Activated naive CD8-positive, alpha-beta T cell treated with anti-CD3 and anti-CD28 coated beads, Interleukin-2, amount 50 U/mL, for 16 hours (primary cell): Measurements from ENCODE around the gene LIMS2.

Experiments used
- DNase-seq: peaks from one replicate; pipeline ENCODE4 v3.0.0-alpha.2; 2020; ENCODE audit warnings: low read depth, low spot score

LIMS2 gene

GRCh38 chr2:127701193-127701650, 25.9 kb upstream of the LIMS2 start, which contains the start of gene SFT2D3:
SFT2D3 (plus strand) TSS chr2:127701497; CDS start chr2:127701529, 32 bp downstream.
- DNase-seq = peak; percentile 78

GRCh38 chr2:127700527-127701192, 25.3 kb upstream of the LIMS2 start:
- no peak for DNase-seq

DNA sequence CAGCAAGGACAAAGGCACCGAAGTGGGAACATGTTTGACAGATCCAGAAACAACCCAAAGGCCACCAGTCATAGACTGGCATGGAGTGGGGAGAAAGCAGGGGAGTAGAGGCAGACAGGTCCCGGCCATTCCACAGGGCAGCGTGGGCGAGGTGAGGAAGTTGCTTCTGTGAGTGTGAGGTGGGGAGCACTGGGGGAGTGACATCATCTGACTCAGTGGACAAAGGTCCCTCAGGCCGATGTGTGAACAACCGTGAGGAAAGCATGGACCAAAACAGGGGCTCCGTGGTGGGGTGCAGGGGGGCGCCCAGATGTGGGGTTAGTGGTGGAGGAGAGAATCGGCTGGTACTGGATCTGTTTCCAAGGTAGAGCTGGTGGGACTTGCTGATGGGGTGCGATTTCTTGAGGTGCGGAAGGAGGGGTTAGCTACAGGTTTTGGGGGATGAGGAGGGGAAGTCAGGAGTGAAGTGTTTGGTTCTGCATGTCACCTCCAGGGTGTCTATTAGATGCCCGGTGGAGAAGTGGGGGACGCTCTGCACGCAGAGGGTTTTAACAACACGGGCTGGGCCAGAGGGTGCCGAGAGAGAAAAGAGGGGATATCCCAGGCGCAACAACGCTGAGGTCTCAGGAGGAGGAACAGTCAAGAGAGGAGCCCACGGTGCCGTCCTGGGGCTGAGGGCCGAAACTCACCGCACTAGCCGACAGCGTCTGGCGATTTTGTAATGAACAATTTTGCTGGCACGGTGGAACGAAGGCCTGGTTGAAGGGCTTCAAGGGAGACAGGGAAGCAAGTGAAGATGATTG, 23.4 kb upstream of the LIMS2 start:
- no peak for DNase-seq

GRCh38 chr2:127697482-127698180, 22.3 kb upstream of the LIMS2 start:
- no peak for DNase-seq

DNA sequence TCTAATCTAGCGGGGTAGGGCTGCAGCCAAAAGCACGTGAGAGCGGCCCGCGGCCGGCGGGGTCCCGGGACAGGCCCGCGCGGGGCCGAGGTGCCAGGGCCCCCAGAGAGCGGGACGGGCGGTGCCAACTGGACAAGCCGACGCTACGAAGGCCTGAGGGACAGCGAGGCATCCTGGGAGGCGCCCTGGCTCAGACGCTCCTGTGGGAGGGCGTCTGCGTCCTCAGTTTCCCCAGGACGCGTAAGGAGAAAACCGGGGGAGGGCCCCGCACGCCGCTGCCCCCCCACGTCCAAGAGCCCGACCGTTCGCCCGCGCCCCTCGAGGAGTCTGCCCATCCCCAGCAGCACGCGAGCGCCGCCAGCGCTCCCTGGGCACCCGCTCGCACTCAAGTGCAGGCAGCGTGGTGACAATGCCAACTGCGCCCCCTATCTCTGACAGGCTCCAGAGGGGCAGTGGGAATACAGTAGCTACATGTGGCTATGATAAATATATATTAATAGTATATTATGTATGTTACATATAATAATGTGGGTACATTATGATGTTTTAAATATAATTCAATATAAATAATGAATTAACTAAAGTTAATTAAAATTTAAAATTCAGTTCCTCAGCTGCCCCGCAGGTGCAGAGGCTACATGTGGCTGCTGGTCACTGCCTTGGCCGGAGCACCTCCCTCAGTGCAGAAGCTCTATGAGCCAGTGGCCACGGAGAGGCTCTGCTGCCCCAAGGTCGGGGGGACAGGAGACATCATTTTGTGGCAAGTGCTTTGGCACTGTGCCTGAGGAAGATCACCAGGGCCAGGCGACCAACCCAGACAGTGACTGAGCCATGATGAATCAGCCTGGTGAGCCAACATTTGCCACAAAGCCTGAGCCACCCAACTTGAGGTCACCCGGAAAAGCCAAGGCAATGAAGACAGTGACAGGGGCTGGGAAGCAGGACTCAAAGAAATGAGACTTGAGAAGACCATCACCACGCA, 20.5 kb upstream of the LIMS2 start:
- DNase-seq = no peak

- DNase-seq = no peak
These were observed 19.7 kb upstream of the LIMS2 start for GRCh38 chr2:127694986-127695385.

GRCh38 chr2:127690696-127691095, 15.4 kb upstream of the LIMS2 start:
- no peak for DNase-seq

GRCh38 chr2:127688405-127688804, 13.1 kb upstream of the LIMS2 start:
- DNase-seq = no peak

- no peak for DNase-seq
These were observed 10.2 kb upstream of the LIMS2 start for GRCh38 chr2:127685410-127686080.

DNA sequence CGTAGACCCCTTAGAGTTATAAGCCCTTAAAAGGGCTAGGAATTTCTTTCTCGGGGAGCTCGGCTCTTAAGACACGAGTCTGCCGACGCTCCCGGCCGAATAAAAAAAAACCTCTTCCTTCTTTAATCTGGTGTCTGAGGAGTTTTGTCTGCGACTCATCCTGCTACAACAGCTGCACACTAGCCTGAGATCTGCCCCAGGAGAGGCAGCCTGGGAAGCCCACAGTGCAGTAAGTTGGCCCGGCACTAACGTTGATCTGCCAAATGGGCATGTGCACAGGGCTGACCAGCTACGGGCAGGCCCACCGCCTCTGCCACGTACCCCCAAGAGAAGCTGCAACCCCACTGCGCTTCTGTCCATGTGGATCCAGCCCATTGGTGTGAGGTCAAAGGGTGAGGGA, 8.4 kb upstream of the LIMS2 start:
- no peak for DNase-seq

GRCh38 chr2:127683056-127683455, 7.7 kb upstream of the LIMS2 start:
- DNase-seq = no peak

DNA sequence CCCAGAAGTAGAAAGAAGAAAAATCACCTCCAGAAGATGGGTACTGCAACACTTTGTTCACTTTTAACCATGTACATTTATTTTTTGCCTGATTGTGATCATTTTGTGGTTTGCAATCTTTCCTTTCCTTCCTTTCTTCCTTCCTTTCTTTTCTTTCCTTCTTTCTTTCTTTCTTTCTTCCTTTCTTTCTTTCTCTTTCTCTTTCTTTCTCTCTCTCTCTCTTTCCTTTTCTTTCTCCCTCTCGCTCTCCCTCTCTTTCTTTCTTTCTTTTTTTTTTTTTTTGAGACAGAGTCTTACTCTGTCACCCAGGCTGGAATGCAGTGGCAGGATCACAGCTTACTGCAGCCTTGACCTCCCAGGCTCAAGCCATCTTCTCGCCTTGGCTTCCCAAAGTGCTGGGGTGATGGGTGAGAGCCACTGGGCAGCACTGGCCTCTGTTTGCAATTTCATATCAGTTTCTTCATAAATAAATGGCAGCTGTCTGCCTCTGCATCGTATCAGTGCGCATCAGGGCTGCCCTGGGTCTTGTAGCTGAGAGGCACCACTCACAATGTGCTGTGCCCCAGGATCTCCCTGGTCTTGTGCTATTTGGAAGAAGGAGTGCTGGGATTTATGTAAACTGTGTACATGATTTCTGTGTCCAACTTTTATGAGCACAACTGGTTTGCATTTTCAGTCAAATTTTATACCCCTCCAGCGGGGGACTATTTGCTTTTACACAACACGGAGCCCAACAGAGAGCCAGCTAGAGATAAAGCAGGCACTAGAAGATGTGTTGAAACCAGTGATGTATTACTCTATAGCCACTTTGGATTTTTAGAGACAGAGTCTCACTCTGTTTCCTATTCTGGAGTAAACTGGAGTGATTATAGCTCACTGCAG, 6.9 kb upstream of the LIMS2 start:
- DNase-seq = no peak

- no peak for DNase-seq
These were observed 6.0 kb upstream of the LIMS2 start for GRCh38 chr2:127681288-127681804.

- DNase-seq = no peak
These were observed 5.5 kb upstream of the LIMS2 start for GRCh38 chr2:127680706-127681287.

DNA sequence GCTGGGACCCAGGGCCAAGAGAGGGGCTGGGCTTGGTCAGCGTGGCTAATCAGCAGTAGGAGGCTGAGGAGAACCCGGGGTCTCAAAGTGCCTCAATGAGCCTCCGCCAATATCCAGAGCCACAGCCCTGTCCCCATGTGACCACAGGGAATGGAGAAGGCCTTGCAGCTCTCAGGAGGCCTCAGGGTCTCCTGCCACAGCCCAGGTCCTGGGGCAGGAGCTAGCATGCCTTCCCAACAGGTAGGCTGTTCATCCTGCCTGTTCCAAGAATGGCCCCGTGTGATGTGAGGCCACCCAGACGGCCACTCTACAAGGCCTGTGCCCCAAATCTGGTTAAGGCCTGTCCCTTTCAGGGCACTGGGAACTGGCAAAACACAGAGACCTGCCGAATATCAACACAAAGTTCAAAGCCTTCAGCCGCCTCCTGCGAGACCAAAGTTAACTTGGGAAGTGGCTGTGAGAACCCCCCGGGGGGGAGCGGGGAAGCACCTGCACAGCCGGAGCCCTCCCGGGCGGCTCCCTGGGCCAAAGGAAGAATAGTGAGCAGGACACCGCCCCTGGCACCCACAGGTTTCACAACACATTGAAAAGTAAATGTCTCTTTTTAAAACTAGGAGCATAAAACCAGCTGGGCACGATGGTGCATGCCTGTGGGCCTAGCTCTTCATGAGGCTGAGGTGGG, 4.5 kb upstream of the LIMS2 start:
- no peak for DNase-seq

GRCh38 chr2:127678991-127679390, 3.7 kb upstream of the LIMS2 start:
- DNase-seq = no peak

GRCh38 chr2:127678531-127678930, 3.2 kb upstream of the LIMS2 start:
- DNase-seq = no peak

GRCh38 chr2:127676906-127677305, 1.6 kb upstream of the LIMS2 start:
- no peak for DNase-seq
